Skin epidermis (tissue), 12 donors: ENCODE measurements around the gene ARFGEF2.

Experiments used
- H3K27ac ChIP-seq, 21 experiments: fragments of 200-600 bp; sonication (generic) in 11 of 21; one replicate each; pipeline ENCODE4 v1.5.0; 2020; ENCODE audit warnings: mild to moderate bottlenecking in 3 of 21, inconsistent platforms in 2 of 21, moderate library complexity in 2 of 21
- H3K4me3 ChIP-seq, 7 experiments: fragments of 200-600 bp; sonication (generic) in 2 of 7; one replicate each; pipeline ENCODE4 v1.5.0; 2020; ENCODE audit warnings: inconsistent platforms in 2 of 7, mild to moderate bottlenecking in 2 of 7, moderate library complexity in 1 of 7

Gene ARFGEF2

GRCh38 chr20:48898210-48898609 lies 23.3 kb upstream of the ARFGEF2 start:
- Histone ChIP-seq H3K27ac (no peak overlapping the region), H3K4me3 (no peak overlapping the region)

GRCh38 chr20:48898896-48899530 lies 22.5 kb upstream of the ARFGEF2 start:
- Histone ChIP-seq H3K27ac (no peak overlapping the region), H3K4me3 (no peak overlapping the region)

- H3K4me3 ChIP-seq = no peak overlapping the region
- no peak overlapping the region for H3K27ac ChIP-seq
These were observed 21.6 kb upstream of the ARFGEF2 start for GRCh38 chr20:48899881-48900280.

- H3K27ac ChIP-seq = no peak overlapping the region
- no peak overlapping the region for H3K4me3 ChIP-seq
These were observed 20.2 kb upstream of the ARFGEF2 start for GRCh38 chr20:48901326-48901725.

- no peak overlapping the region for H3K4me3 ChIP-seq
- H3K27ac ChIP-seq = no peak overlapping the region
These were observed 17.8 kb upstream of the ARFGEF2 start for GRCh38 chr20:48903705-48904104.

GRCh38 chr20:48904566-48905296 lies 16.8 kb upstream of the ARFGEF2 start:
- H3K4me3 ChIP-seq = no peak overlapping the region

GRCh38 chr20:48905297-48905647 lies 16.2 kb upstream of the ARFGEF2 start:
- Histone ChIP-seq H3K4me3 (no peak overlapping the region), H3K27ac (no peak overlapping the region)

More at GRCh38 chr20:48904566-48905296, 16.8 kb upstream of the ARFGEF2 start:
- H3K27ac ChIP-seq = peak overlapping the region in 1 of 21 experiments; percentile 3

- H3K27ac ChIP-seq = no peak overlapping the region
- no peak overlapping the region for H3K4me3 ChIP-seq
These were observed 15.2 kb upstream of the ARFGEF2 start for GRCh38 chr20:48906221-48906877.

GRCh38 chr20:48908656-48909319 lies 12.7 kb upstream of the ARFGEF2 start:
- Histone ChIP-seq H3K27ac (no peak overlapping the region), H3K4me3 (no peak overlapping the region)

GRCh38 chr20:48909910-48910309 lies 11.6 kb upstream of the ARFGEF2 start:
- no peak overlapping the region for H3K4me3 ChIP-seq
- H3K27ac ChIP-seq = no peak overlapping the region

GRCh38 chr20:48910347-48910781 lies 11.1 kb upstream of the ARFGEF2 start:
- H3K4me3 ChIP-seq = no peak overlapping the region

GRCh38 chr20:48912065-48912464 lies 9.4 kb upstream of the ARFGEF2 start:
- Histone ChIP-seq H3K4me3 (no peak overlapping the region), H3K27ac (no peak overlapping the region)

More at GRCh38 chr20:48910347-48910781, 11.1 kb upstream of the ARFGEF2 start:
- no peak overlapping the region for H3K27ac ChIP-seq

GRCh38 chr20:48916699-48917098 lies 4.8 kb upstream of the ARFGEF2 start:
- no peak overlapping the region for H3K27ac ChIP-seq
- H3K4me3 ChIP-seq = no peak overlapping the region

GRCh38 chr20:48919336-48919881 lies 2.1 kb upstream of the ARFGEF2 start:
- H3K4me3 ChIP-seq = no peak overlapping the region
- no peak overlapping the region for H3K27ac ChIP-seq

GRCh38 chr20:48919882-48920526 lies 1.5 kb upstream of the ARFGEF2 start:
- Histone ChIP-seq H3K27ac (no peak overlapping the region), H3K4me3 (no peak overlapping the region)

GRCh38 chr20:48920527-48921167 lies 864 bp upstream of the ARFGEF2 start:
- Histone ChIP-seq H3K27ac (peak overlapping the region in 20 of 21 experiments; percentile 8 to 99 (median 94)), H3K4me3 (peak overlapping the region; percentile 63 to 96 (median 85))

- H3K27ac ChIP-seq = peak overlapping the region; percentile 82 to 99 (median 95)
- H3K4me3 ChIP-seq = peak overlapping the region; percentile 63 to 96 (median 85)
These were observed 641 bp downstream of the ARFGEF2 start for GRCh38 chr20:48921883-48922820.

- peak overlapping the region in 4 of 21 experiments; percentile 13 to 99 (median 54) for H3K27ac ChIP-seq
These were observed 1.7 kb downstream of the ARFGEF2 start for GRCh38 chr20:48923149-48923718.

More at GRCh38 chr20:48923149-48923718, 1.7 kb downstream of the ARFGEF2 start:
- H3K4me3 ChIP-seq = no peak overlapping the region
